Stimulated activated naive CD4-positive, alpha-beta T cell (primary cell): ENCODE data around the gene ATP2B2.

Experiments
- DNase-seq, 6 experiments: peaks; one replicate each; lab custom pipeline; 2025; lab: John Stamatoyannopoulos, UW

ATP2B2 gene

DNA sequence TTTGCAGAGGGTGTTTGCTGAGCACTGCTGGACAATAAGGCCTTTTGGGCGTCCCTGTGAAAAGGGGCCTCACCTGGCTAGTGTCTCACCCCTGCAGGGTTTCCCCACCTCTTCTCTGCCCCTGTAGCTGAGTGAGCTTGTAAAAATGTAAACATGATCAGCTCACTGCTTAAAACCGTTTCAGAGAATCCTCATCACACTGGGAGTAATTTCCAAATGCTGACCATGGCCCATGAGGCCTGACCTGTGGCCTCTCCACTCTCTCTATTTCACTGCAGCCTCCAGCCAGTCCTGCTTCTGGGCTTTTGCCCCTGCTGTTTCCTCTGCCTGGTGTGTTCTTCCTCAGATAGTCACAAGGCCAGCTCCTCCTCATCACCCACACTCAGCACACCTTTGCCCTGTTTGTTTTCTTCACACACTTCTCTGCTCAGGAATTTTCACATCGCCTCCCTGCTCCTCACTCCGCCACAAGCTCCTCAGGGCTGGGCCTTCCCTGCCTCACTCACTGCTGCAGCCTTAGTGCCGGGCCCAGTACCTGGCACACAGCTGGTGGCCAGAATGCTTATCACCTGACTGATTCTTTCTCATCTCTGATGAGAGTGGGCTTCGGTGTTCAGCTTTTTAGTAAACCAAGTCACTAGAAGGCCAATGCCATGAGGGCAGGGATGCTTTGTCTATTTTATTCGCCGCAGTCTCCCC lies 105.2 kb downstream of the ATP2B2 start:
- DNase-seq = no peak

DNA sequence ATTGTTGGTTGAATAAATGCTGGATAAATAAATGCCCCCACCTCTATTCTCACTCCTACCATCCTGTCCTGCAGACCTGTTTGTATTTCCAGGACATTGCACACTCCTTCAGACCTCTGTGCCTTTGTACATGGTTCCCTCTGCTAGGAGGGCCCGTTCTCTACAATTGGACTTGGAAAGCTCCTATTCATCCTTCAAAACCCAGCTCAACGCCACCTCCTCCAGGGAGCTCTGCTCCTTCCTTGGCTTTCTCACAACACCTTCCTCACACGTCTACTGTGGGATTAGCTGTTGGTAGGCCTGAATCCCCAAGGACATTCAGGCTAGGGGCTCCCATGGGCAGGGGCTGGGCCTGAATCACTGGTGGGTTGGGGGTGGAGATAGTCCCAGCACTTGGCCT lies 105.8 kb downstream of the ATP2B2 start:
- no peak for DNase-seq

DNA sequence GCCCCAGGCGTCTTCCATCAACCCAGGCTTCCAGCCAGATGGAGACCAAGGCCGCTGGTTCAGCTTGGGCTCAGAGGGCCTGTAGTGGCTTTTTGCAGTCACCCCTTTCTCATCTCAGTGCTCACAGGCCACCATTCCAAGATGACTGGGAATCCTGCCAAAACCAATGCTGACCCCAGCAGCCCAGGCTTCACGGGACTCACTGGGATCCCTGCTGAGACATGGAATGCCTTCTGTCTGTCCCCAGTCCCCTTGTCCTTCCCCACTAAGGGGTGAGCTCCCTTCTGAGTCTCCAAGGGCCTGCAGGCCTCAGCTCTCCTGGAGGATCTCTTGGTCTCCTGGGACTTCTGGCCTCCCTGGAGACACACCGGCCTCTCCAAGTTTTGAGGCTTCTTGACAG lies 107.0 kb downstream of the ATP2B2 start:
- no peak for DNase-seq

DNA sequence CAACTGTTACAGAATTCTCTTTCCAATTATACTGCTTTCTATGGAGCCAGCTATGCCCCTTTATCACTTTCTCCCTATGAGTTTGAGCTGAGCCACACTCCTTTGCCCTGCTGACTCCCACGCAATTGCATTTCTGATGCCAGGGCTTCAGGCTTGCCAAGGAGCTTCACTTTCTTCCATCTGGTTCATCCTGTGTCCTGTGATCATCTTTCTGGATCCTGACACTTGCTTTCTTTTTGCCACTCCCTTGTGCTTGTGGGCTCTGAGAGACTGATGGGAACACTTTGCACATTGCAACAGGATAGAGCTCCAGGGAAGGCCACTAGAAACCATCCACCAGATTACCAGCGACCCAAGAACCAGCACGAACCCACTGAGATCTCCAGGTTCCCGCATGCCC lies 107.5 kb downstream of the ATP2B2 start:
- no peak for DNase-seq

DNA sequence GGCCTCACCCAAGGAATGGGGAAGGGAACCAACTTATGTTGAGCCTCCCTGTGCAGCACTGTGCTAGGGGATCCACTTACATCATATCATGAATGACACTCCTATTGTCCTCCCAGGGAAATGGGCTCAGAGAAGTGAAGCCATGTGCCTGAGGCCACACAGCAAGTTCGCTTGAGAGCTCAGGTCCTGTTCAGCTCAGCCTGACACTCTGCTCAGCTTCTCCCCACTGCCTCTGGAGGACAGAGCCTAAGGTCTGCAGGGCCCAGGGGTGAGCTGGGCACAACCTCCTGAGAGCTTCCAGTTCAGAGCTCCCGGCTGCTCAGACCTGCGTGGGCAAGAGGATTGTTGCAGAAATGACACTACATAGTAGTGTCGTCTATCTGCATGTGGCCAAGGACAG lies 108.5 kb downstream of the ATP2B2 start:
- no peak for DNase-seq

DNA sequence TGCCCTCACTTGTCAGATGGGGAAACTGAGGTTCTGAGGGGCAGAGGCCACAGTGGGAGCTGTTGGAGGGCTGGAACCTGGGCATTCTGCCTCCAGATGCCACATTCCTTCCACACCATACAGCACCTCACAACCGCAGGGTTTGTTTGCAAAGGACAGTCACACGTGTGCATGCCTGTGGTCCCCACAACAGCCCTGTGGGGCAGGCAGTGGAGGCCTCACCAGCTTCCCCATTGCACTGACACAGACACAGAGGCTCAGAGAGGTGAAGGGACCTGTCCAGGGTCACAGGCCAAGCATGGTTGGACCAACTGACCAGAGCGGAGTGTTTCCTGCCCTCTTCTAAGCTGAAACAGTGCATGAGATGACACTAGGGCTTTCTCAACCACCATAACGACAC lies 109.3 kb downstream of the ATP2B2 start:
- no peak for DNase-seq

DNA sequence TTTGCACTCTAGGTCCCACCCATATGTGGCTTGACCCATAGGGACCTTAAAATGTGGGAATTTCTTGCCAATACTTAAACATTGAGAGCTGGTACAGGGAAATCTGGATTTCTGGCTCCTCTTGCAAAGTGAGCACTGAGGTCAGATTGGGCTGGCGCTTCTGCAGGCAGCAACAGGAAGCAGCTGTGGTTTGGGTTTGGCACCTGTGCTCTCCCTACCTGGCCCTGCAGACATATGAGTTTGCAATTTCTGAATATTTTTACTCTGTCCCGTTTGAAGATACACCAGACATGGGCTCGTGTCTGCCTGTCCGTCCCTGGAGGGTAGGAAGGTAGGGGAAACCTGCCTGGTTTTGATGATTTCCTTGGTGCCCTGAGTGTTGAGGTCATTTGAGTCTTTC lies 109.7 kb downstream of the ATP2B2 start:
- peak in 5 of 6 experiments; percentile 3 to 25 (median 15) for DNase-seq

DNA sequence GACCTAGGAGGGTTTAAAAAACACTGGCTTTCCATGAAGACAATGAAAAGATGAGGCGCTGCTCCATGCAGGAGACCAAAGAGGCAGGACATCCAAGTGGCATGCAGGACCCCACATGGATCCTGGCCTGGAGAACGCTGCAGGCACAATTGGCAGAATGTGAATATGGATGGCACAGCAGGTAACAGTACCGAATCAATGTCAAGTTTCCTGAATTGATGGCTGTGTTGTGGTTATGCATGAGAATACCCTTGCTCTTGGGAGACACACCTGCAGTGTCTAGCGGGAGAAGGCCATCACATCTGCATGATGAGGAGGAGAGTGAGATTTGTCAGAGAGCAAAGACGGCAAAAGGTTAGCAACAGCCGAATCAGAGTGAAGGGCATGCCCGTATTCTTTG lies 110.2 kb downstream of the ATP2B2 start:
- DNase-seq = no peak

DNA sequence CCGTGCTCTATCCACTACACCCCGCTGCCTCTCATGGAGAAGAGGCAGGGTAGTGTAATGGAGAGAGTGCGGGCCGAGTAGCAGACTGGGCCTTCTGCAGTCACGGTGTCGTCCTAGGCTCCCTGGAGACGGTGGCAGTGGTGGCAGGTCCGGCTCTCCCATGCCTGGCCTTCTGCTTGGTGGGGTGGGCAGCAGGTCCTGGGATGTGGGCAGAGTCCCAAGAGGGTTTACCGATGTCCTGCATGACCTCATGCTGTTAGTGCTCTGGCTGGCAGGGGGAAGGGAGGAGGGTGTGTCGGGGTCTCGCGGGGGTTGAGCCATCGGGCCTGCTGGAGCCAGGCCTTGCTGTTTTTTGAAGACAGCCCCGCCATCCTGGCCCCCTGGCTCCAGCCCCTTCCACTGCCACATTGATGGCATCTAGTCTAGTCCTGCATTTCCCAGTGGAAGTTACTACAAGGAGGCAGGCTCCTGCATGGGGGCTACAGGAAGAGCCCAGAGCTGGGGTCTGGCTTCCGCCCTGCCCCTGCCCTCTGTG lies 110.8 kb downstream of the ATP2B2 start:
- no peak for DNase-seq

DNA sequence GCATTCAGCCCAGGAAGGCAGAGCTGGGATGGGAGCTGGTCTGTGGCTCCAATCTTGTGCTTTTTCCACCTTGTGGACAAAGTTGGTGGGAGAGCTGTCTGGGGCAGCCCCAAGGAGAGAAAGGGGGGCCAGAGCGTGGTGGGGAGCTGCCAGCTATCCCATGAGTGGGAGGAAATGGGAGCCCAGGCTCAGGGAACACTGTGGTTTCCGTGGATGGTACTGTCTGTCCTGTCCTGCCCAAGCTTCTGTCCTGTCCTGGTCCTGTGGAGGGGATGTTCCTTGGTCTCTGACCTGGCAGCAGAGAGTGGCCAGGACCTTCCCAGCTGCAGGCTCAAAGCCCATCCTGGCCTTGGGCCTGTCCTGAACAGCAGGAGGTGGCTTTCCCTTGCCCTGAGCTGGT lies 111.9 kb downstream of the ATP2B2 start:
- DNase-seq = no peak

DNA sequence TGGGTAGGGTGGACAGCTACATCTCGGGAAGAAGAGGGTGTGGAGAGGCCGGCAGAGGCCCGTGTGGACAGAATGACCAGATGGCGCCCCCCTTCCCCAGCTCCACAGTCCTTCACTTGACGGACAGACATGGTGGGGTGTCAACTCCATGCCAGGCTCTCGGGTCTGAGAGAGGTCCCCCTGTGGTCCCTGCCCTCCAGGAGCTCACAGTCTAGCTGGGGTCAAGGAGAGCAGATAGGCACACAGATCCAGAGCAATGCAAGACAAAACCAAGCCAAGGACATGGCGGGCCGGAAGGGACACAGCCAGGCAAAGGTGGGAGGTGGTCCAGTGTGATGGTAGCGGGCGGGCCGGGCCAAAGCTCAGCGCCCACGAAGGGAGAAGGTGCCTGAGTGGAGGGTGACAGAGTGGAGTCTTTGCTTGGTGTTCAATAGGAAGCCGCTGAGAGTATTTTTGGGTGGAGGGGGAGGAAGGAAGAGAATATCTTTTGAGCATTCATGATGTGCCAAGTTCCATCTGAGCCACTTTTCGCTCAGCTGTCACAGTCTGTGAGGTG lies 112.4 kb downstream of the ATP2B2 start:
- no peak for DNase-seq

DNA sequence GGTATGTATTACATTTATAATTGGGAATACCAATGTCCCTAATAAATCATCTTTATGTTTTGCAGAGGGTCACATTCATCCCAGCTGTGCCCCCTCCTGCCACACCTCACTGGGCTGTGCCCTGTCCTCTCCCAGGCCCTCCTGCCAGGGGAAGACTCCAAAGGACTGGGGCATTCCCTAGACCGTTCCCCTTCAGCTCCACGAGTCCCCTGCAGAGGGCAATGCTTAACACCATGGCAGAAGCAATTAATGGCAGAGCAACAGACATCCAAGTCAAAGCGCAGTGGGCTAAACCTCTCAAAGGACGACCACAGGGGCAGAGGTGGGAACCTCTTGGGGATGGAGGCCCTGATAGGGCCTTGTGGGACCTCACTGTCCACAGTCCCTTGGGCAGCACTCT lies 113.1 kb downstream of the ATP2B2 start:
- no peak for DNase-seq

DNA sequence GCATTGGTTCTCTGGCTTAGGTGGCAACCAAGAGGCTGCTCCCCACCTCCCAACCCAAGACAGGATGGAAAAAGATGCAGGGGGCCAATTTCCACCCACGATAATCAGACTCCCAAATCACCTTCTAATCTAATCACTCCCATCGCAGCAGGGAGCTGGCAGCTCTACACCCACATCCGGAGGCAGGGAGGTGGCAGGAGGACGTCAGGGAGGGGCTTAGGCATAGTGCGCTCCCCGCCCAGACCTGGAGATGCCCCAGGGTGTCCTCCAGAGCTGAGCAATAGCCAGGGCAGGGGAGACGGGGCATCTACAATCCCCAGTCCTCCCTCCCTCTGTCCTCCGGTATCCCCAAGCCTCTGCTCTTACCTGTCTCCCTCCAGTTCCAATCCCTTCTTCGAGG lies 114.0 kb downstream of the ATP2B2 start:
- DNase-seq = no peak

DNA sequence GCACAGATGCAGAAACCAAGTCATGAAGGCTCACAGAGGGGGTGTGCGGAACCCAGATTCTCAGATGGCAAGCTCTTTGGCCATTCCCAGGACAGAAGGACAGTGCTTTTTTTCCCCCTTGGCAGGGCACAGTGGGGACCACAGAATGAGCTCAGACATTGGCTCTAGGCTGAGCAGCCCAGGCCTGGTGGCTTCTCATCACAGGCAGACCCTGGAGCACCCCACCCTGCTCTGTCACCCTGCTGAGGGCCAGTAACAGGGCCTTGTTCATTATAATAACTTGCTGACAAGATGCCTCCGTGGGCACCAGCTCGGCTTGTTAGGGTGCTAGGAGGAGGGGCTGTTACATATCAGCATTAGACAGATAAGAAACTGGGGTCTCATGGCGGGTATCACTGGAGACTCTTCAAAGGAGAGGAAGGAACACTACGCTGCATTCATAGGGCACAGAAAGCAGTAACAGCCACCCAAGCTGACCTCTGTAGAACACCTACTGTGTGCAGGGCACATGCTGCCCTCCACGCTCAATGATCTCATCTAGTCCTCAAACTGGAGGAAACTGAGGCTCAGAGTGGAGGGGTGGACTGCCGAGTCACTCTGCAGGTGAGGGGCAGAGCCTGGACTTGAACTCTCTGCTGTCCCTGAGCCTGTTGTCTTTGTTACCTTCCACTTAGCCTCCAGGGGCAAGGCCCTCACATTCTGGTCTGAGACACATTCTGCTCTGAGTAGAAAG lies 114.6 kb downstream of the ATP2B2 start:
- DNase-seq = no peak

DNA sequence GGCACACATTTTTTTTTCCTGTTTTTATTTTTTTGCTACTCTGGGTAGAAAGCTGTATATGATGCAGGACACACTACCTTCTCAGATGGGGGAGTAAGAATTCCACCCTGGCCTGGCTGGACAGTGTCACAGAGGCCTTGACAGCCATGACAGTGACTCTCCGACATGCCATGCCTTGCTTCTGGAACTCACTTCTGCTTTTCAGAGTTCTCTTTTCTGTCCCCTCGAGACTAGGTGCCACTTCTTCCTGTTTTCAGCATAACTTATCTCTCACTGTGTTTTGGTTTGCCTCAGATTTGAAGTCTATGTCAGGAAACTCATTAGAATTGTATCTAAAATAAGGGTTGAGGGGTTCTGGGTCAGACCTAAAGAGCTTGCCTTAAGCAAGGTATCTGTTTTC lies 115.4 kb downstream of the ATP2B2 start:
- no peak for DNase-seq

DNA sequence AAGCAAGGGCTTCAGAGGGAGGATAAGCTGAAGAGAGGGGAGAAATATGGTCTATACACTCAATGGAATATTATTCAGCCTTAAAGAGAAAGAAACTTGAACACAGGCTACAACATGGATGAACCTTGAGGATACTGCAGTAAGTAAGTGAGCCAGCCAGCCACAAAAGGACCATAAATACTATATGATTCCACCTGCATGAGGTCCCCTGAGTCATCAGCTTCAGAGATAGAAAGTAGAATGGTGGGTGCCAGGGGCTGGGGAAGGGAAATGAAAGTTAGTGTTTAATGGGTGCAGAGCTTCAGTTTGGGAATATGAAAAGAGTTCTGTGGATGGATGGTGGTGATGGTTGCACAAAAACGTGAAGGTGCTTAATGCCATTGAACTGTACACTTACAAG lies 116.0 kb downstream of the ATP2B2 start:
- no peak for DNase-seq

DNA sequence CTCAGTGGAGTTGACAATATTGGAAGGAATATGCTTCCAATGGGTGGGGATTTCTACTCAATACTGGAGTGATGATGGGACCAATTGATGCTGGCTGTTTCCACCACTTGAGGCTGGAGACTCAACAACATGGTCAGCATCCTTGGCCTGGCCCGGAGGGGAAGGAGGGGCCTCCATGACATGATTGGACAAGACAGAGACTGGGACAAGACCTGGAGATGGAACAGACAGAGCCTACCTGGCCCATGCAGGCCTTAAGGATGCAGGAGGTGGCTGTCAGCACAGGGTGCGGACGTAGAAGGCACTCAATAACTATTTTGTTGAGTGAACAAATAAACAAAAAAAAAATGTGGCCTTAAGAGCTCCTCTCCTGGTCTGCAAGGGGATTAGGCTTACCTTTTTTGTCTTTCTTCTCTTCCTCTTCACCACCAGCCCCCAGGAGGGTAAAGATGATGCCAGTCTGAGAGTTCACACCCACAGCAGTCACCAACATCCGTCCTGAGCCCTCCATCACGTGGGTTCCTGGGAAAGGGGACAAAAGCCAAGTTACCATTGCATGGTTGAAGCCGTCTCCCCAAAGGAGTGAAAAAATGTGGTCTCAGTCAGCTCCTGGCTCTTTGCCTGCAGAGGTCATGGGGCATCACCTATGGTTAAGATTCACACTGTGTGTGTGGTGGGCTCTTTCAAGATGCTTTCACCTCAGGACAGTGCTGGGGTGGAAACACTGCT lies 117.3 kb downstream of the ATP2B2 start:
- DNase-seq = peak in 1 of 6 experiments; percentile 5

DNA sequence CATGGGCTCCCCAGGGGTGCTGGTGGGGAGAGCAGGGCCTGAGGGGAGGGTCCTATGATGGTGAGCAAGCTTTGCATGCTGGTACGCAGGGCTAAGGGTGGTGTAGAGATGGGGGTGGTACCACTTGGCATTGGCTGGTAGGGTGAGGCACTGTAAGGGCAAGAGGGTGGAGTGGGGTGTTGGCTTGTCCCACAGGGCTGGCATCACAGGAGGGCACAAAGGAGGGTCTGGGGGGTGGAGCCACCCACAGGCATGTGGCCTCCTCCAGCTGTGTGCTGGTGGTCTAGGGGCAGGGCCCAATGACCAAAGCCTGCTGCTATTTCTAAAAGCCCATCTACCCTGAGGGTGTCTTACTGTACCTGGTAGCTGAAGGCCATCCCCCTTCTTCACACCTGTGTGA lies 119.3 kb downstream of the ATP2B2 start:
- DNase-seq = no peak

DNA sequence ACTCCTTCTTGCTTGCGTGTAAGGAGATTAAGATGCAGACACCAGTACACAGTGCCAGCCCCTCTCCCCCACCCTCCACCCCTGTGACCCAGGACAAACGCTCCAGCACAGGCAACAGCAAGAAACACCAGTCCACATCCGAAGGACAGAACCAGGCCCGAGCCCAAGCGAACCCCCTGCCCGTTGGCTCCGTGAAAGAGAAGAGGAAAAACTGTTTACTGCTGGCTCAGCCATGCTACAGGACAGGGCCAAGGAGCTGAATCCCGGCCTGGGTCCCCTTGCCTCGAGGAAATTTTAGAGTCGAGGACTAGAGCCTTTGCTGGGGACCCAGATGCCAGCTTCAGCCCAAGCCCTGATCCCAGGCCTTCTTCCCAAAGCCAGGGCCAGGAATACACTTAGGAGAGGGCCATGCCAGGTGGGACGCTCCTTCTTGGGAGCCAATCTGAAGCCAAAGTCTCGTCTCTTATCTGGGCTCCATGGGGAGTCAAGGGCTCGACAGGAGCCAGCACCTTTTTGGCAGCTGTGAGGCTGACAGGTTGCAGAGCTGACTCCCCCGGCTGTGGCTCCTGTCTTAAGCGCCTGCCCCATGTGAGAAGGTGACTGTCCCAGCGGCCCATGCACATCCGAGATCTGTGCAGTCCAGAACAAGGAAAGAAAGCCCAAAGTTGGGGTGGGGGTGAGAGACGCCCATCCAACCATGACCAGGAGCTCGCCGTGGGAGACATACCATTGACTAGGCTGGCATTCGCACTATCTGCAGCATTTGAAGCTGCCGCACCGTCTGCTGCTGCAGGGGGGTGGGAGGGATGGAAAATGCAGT lies 120.6 kb downstream of the ATP2B2 start:
- no peak for DNase-seq

DNA sequence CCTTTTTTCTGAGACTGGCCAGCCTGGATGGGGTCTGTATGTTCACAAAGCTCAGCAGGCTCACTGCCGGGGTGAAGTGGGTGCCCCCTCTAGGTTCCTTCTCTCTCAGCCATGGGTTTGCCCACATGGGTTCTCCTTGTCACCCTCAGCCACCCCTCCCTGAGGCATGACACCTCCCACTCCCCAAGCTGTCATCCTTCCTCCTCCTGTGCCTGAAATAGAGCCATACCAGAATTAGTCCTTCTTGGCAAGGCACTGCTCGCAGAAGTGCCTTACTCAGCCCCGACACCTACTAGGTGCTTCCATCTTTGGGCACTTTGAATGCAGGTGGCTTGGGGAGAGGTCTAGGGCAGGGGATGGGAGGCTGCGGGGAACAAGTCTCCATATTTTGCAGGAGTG lies 121.5 kb downstream of the ATP2B2 start:
- no peak for DNase-seq
